Stimulated activated CD8-positive, alpha-beta memory T cell treated with anti-CD3 and anti-CD28 coated beads, Interleukin-12 subunit alpha, Interleukin-12 subunit beta, amount 100 ng/mL, for 24 hours (primary cell): ENCODE results near the gene PTGER1.
"Not testable (repeated sequence)": the region's sequence is repeated elsewhere in the genome, so short reads cannot be mapped to it uniquely, and the experiment has no call there.

Source experiments
- DNase-seq: peaks from one replicate; pipeline ENCODE4 v3.0.0-alpha.2; 2020; ENCODE audit errors: extremely low read depth

Gene PTGER1

GRCh38 chr19:14475251-14476073 lies at the start of gene PTGER1:
Gene PTGER1 (minus strand): TSS chr19:14475354. CDS start chr19:14474320, 1,034 bp downstream.
- DNase-seq = no peak

- no peak for DNase-seq
Observed at GRCh38 chr19:14520543-14520942, 45.4 kb upstream of the PTGER1 start.

- no peak for DNase-seq
Observed at GRCh38 chr19:14519860-14520407, 44.8 kb upstream of the PTGER1 start.

- no peak for DNase-seq
Observed at GRCh38 chr19:14519245-14519859, 44.2 kb upstream of the PTGER1 start.

GRCh38 chr19:14517840-14518505 lies 42.8 kb upstream of the PTGER1 start, which contains the start of gene DNAJB1:
Gene DNAJB1 (minus strand): TSS chr19:14518397. CDS start chr19:14518349, 48 bp downstream.
- peak; percentile 41 for DNase-seq

- no peak for DNase-seq
Observed at GRCh38 chr19:14517446-14517839, 42.3 kb upstream of the PTGER1 start.

GRCh38 chr19:14516746-14517438 lies 41.7 kb upstream of the PTGER1 start:
- DNase-seq = no peak

GRCh38 chr19:14516048-14516534 lies 40.9 kb upstream of the PTGER1 start:
- DNase-seq = no peak

GRCh38 chr19:14515501-14516047 lies 40.4 kb upstream of the PTGER1 start:
- no peak for DNase-seq

GRCh38 chr19:14514215-14514863 lies 39.2 kb upstream of the PTGER1 start:
- no peak for DNase-seq

- DNase-seq = no peak
Observed at GRCh38 chr19:14512406-14512961, 37.3 kb upstream of the PTGER1 start.

- no peak for DNase-seq
Observed at GRCh38 chr19:14511229-14511593, 36.1 kb upstream of the PTGER1 start.

GRCh38 chr19:14510311-14511228 lies 35.4 kb upstream of the PTGER1 start:
- no peak for DNase-seq

GRCh38 chr19:14507704-14508542 lies 32.8 kb upstream of the PTGER1 start:
- DNase-seq = no peak

- no peak for DNase-seq
Observed at GRCh38 chr19:14505488-14506239, 30.5 kb upstream of the PTGER1 start.

GRCh38 chr19:14504575-14504974 lies 29.4 kb upstream of the PTGER1 start:
- not testable (repeated sequence) for DNase-seq

GRCh38 chr19:14503285-14503684 lies 28.1 kb upstream of the PTGER1 start:
- no peak for DNase-seq
